Dermis blood vessel endothelial cell (primary cell): Measurements from ENCODE around the gene C11orf52. TPM values are rescaled to one million over a fixed set of nuclear protein-coding genes. Genes with fewer than 3 reads are reported as not detected.

ENCODE experiments used
- total RNA-seq: library from RNA; depleted of rRNA; stranded (reverse); fragments of >200 nt; gene quantifications from 2 replicates; pipeline ENCODE4 v1.2.3, GENCODE V29; 2014

C11orf52 gene
- total RNA-seq, 1 donor from 2014 or later, result 0.17 TPM

Other genes starting within 250 kb of the C11orf52 start
- 52.6 and 72.7 TPM in 2 replicates for gene PPP2R1B, start 152.5 kb upstream of the C11orf52 start, total RNA-seq
- gene ALG9, start 47.3 kb upstream of the C11orf52 start, total RNA-seq, result 28.7 and 31.8 TPM in 2 replicates
- gene FDXACB1, start 39.7 kb upstream of the C11orf52 start, total RNA-seq, result 1.9 and 2.0 TPM in 2 replicates
- gene CFAP68, start 39.4 kb upstream of the C11orf52 start, total RNA-seq, result 5.3 and 5.7 TPM in 2 replicates
- 1.0 and 1.7 TPM in 2 replicates for gene CRYAB, start 7.1 kb upstream of the C11orf52 start, total RNA-seq
- gene HSPB2, start 6.2 kb upstream of the C11orf52 start, total RNA-seq, result not detected in 2 replicates
- 17.7 and 30.8 TPM in 2 replicates for gene DIXDC1, start 18.4 kb downstream of the C11orf52 start, total RNA-seq
- 25.5 and 41.6 TPM in 2 replicates for gene DLAT, start 106.5 kb downstream of the C11orf52 start, total RNA-seq
- gene PIH1D2, start 155.1 kb downstream of the C11orf52 start, total RNA-seq, result 0.93 and 1.4 TPM in 2 replicates
- 17.9 and 22.0 TPM in 2 replicates for gene NKAPD1, start 155.4 kb downstream of the C11orf52 start, total RNA-seq
- 43.8 and 54.6 TPM in 2 replicates for gene TIMM8B, start 167.8 kb downstream of the C11orf52 start, total RNA-seq
- 198 and 201 TPM in 2 replicates for gene SDHD, start 168.0 kb downstream of the C11orf52 start, total RNA-seq
- gene IL18, start 245.2 kb downstream of the C11orf52 start, total RNA-seq, result 0.33 and 0.34 TPM in 2 replicates
- gene TEX12, start 248.5 kb downstream of the C11orf52 start, total RNA-seq, result not detected in 2 replicates